ENCODE results near the gene RPL11.

DNA sequence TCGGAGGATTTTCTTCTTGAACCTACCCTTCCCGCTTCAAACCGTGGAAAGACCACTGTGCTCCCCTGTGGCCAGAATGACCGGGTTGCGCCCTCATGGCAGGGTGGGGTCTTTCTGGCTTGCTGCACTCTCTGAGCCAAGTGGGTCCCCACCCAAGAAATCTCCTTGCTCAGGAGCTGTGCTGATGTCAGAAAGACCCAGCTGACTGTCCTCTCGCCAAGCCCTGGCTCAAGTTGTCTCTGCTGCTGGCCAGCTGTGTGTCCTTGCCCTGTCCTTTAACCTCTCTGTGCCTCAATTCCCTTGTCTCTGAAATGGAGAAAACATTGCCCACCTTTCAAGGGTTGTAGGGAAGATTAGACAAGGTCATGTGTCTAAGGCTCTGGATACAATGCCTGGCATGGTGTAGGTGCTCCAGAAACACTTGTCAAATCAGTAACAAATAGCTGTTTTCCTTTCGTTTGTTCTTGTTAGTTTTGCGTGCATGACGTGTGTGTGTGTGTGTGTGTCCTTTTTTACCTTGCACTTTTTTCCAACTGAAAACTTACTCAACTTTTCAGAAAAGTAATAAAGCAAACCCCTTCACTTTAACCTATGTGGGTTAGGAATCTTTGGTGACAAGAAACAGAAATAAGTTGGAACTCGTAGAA lies 41.1 kb upstream of the RPL11 start:
- TF ChIP-seq, protein P1, sequence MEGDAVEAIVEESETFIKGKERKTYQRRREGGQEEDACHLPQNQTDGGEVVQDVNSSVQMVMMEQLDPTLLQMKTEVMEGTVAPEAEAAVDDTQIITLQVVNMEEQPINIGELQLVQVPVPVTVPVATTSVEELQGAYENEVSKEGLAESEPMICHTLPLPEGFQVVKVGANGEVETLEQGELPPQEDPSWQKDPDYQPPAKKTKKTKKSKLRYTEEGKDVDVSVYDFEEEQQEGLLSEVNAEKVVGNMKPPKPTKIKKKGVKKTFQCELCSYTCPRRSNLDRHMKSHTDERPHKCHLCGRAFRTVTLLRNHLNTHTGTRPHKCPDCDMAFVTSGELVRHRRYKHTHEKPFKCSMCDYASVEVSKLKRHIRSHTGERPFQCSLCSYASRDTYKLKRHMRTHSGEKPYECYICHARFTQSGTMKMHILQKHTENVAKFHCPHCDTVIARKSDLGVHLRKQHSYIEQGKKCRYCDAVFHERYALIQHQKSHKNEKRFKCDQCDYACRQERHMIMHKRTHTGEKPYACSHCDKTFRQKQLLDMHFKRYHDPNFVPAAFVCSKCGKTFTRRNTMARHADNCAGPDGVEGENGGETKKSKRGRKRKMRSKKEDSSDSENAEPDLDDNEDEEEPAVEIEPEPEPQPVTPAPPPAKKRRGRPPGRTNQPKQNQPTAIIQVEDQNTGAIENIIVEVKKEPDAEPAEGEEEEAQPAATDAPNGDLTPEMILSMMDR (IDR thresholded peaks at IDR 0.05): no peak
- TF ChIP-seq EP300 (IDR thresholded peaks at IDR 0.05) (no peak), POLR2AphosphoS5 (IDR thresholded peaks at IDR 0.05) (no peak)
